GM15510 (cell line): Measurements from ENCODE around the gene SBF2.

Experiments used
- POLR2A ChIP-seq: IDR thresholded peaks from 3 replicates; pipeline ENCODE4 v1.6.1; 2011; ENCODE audit warnings: borderline replicate concordance; ENCODE audit not compliant: insufficient read length; ENCODE audit errors: extremely low read depth

SBF2 gene

GRCh38 chr11:9974375-9974774, 319.6 kb downstream of the SBF2 start:
- TF ChIP-seq POLR2A, result no peak

GRCh38 chr11:9973921-9974320, 320.1 kb downstream of the SBF2 start:
- no peak for TF ChIP-seq POLR2A

DNA sequence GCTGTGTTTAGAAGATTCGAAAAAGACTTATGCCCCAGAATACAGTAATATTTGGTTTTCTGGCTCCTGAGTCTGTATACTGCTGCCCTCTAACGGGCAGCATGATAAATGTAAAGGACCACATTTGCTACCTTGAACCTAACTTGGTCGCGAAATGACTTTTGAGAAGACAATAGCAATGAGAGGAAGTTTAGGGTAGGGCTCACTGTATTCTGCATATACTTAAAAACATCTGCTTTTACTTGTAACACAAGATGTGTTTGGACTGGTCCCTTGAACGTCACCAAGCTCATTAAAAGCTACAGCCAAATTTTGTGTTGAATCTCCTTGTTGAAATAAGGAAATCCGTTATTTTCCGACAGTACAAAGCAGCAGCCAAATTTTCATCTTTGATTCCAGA, 321.0 kb downstream of the SBF2 start:
- TF ChIP-seq POLR2A, result no peak

DNA sequence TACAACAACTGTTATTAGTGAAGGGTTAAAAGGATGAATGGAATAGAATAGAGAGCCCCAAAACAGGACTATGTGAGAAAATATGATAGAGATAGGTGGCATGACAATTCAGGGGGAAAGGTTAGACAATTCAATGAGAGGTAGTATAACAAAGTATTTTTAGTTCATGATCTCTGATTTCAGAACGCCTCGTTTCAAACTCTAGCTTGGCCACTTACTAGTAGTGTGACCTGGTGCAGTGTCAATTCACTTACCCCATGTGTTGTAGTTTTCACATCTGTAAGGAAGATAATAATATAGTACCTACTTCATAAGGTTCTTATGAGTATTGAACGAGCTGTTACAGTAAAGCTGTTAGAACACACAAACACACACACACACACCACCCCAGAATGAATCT, 322.1 kb downstream of the SBF2 start:
- TF ChIP-seq POLR2A, result no peak

- no peak for TF ChIP-seq POLR2A
These were observed 325.0 kb downstream of the SBF2 start for GRCh38 chr11:9969068-9969467.

GRCh38 chr11:9962722-9963121, 331.3 kb downstream of the SBF2 start:
- no peak for TF ChIP-seq POLR2A

DNA sequence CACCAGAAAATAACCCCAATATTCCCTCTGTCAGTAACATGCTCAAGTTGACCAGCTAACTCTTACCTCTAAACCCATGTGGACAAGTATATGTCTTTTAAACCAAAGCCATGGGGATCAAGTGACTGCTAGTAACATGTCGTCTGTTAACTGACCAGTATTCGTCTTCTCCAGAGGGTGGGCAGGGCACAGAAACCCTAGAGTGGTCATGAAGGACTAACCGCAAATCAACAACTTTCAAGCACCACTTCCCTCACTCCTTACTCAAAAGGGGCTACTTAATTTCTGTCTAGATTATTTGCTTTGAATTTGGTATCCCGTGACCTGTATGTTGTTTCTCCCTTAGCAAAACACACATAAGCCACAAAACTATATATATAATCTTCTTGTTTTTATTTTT, 336.9 kb downstream of the SBF2 start:
- no peak for TF ChIP-seq POLR2A

- TF ChIP-seq POLR2A, result no peak
These were observed 337.5 kb downstream of the SBF2 start for GRCh38 chr11:9956483-9956882.

- no peak for TF ChIP-seq POLR2A
These were observed 338.6 kb downstream of the SBF2 start for GRCh38 chr11:9955391-9955790.

GRCh38 chr11:9953994-9954626, 339.9 kb downstream of the SBF2 start:
- TF ChIP-seq POLR2A, result no peak

- TF ChIP-seq POLR2A, result no peak
These were observed 341.4 kb downstream of the SBF2 start for GRCh38 chr11:9952511-9953196.

- TF ChIP-seq POLR2A, result no peak
These were observed 342.2 kb downstream of the SBF2 start for GRCh38 chr11:9951807-9952206.

DNA sequence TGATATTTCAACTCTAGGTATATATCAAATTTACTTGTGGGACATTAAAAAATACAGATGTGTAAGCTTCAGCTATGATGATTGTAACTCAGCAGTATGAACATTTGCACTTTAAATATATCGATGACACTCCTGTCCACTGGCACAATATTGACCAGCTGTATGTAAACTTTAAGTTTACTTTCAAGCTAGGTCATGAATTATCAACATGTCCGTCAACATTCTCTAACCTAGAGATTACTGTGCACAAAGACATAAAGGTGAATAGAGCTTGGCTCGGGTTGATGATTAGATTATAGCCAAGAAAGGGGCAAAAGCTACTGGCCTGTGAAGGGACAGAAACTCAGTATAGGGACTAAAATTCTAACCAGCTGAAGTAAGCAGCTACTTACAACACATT, 343.6 kb downstream of the SBF2 start:
- TF ChIP-seq POLR2A, result no peak

- no peak for TF ChIP-seq POLR2A
These were observed 346.7 kb downstream of the SBF2 start for GRCh38 chr11:9947231-9947864.

DNA sequence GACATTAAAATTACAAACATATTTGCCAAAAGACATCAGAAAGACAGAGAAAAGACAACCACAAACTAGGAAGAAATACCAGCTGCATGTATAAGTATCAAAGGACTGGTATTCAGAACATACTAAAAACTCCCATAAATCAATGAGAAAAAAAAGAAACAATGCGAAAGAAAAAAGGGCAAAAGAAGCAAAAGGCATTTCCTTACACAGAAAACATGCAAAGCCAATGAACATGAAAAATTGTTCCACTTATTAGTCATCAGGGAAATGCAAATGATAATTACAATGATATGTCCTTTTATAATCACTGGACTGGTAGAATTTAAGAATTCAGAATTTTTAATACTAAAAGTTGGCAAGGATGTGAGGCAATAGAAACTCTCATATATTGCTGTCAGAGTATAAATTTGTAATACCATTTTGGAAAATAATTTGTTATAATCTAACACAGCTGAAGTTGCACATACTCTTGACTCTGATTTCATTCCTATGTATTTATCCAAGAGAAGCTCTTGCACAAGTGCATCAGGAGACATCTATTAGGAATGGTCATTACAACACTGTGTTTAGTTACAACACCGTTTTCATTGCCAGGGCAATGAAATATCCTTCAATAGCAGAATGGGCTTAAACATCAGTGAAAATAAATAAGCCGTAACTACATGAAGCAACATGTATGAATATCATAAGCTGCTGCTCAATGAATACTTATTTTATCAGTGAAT, 350.5 kb downstream of the SBF2 start:
- no peak for TF ChIP-seq POLR2A
